ELF-1 (cell line): ENCODE measurements around the gene PPARGC1A.
A peak's percentile ranks its signal among the peaks of the same experiment; 100 is the strongest.

Experiments
- DNase-seq: peaks from one replicate; pipeline ENCODE4 v3.0.0-alpha.2; 2016; ENCODE audit warnings: low read depth, low spot score

Gene PPARGC1A

GRCh38 chr4:23889814-23890341 lies at the start of gene PPARGC1A:
PPARGC1A (minus strand) TSS chr4:23890047; CDS start chr4:23889957, 90 bp downstream.
- DNase-seq = peak; percentile 77

- no peak for DNase-seq
Observed at GRCh38 chr4:23938796-23939195, 48.9 kb upstream of the PPARGC1A start.

GRCh38 chr4:23937173-23937572 lies 47.3 kb upstream of the PPARGC1A start:
- no peak for DNase-seq

GRCh38 chr4:23934915-23935314 lies 45.1 kb upstream of the PPARGC1A start:
- peak; percentile 22 for DNase-seq

- DNase-seq = peak; percentile 43
Observed at GRCh38 chr4:23934223-23934622, 44.4 kb upstream of the PPARGC1A start.

- DNase-seq = peak; percentile 94
Observed at GRCh38 chr4:23932901-23933308, 43.1 kb upstream of the PPARGC1A start.

- DNase-seq = peak; percentile 33
Observed at GRCh38 chr4:23932186-23932585, 42.3 kb upstream of the PPARGC1A start.

- no peak for DNase-seq
Observed at GRCh38 chr4:23931489-23931830, 41.6 kb upstream of the PPARGC1A start.

- peak; percentile 29 for DNase-seq
Observed at GRCh38 chr4:23930750-23931488, 41.1 kb upstream of the PPARGC1A start.

- DNase-seq = no peak
Observed at GRCh38 chr4:23929248-23929647, 39.4 kb upstream of the PPARGC1A start.

GRCh38 chr4:23924556-23924955 lies 34.7 kb upstream of the PPARGC1A start:
- no peak for DNase-seq

- DNase-seq = no peak
Observed at GRCh38 chr4:23923840-23924239, 34.0 kb upstream of the PPARGC1A start.

GRCh38 chr4:23923141-23923540 lies 33.3 kb upstream of the PPARGC1A start:
- DNase-seq = no peak

- DNase-seq = no peak
Observed at GRCh38 chr4:23922541-23923111, 32.8 kb upstream of the PPARGC1A start.

GRCh38 chr4:23922013-23922412 lies 32.2 kb upstream of the PPARGC1A start:
- DNase-seq = no peak

GRCh38 chr4:23921447-23921845 lies 31.6 kb upstream of the PPARGC1A start:
- peak; percentile 48 for DNase-seq

- peak; percentile 57 for DNase-seq
Observed at GRCh38 chr4:23920716-23921446, 31.0 kb upstream of the PPARGC1A start.

- DNase-seq = no peak
Observed at GRCh38 chr4:23920296-23920695, 30.4 kb upstream of the PPARGC1A start.

- no peak for DNase-seq
Observed at GRCh38 chr4:23916282-23916681, 26.4 kb upstream of the PPARGC1A start.

- no peak for DNase-seq
Observed at GRCh38 chr4:23915459-23916132, 25.7 kb upstream of the PPARGC1A start.

GRCh38 chr4:23911675-23912455 lies 22.0 kb upstream of the PPARGC1A start:
- no peak for DNase-seq
